HG03378 (cell line): ENCODE measurements around the gene C21orf91.
A peak's percentile ranks its signal among the peaks of the same experiment; 100 is the strongest.
"Not testable (repeated sequence)": the region's sequence is repeated elsewhere in the genome, so short reads cannot be mapped to it uniquely, and the experiment has no call there.

Experiments
- ATAC-seq: cut with Tn5 transposase; IDR thresholded peaks from one replicate; pipeline ENCODE4 v1.9.1; 2021; ENCODE audit warnings: mild to moderate bottlenecking, moderate library complexity; ENCODE audit not compliant: unreplicated experiment

The C21orf91 gene

DNA sequence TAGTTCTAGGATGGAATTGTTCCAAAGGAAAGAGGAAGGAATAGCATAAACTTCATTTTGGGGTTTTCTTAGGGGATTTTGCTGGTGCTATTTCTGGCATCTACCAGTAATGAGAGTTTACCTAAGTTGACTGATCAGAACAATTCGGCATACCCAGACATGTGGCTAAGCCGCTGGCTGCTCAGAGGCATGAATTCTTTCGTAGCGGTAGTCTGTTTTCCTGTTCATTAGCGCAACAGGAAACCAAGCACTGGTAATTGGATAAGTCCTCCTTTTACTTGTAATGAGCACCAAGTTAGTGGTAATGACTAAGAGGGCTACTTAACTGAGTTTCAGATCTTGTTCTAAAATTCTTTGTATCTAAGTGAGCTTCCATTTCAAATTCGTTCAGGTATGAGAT is 38.6 kb downstream of the C21orf91 start:
- peak; percentile 45 for ATAC-seq

DNA sequence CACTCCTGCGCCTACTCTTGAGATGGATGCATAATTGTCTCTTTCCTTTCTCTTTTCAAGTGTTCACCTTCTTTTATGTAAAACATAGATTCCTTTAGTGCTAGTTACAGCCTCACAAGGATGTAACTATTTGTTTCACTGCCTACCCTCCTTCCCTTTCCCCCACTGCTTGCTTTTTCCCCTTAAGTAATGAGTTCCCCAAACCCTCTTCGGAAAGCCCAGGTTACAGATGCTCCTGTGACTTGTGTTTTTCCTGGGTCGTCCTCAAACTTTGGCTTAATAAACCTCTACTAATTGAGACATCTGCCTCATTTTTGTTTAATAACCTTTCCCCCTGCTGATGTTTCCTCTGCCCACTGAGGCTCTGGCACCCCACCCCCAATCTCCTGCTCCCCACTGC is 39.2 kb downstream of the C21orf91 start:
- no peak for ATAC-seq

DNA sequence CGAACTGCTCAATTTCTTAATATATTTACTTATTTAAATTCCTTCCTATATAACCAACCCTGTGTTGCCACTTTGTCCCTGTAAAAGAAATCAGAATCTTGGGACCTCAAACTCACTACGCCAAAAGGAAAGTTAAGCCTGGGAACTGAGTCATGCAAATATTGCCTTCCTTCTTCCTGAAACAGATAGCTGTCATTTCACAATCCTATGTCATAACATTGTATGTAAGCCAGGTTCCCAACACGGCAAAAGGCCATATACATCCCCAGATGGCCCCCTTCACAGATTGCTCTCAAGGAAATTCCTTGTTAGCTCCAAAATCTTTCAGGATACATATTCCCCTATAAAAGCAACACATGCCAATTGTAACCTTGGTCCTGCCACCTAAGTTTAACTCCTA is 39.7 kb downstream of the C21orf91 start:
- ATAC-seq = no peak

DNA sequence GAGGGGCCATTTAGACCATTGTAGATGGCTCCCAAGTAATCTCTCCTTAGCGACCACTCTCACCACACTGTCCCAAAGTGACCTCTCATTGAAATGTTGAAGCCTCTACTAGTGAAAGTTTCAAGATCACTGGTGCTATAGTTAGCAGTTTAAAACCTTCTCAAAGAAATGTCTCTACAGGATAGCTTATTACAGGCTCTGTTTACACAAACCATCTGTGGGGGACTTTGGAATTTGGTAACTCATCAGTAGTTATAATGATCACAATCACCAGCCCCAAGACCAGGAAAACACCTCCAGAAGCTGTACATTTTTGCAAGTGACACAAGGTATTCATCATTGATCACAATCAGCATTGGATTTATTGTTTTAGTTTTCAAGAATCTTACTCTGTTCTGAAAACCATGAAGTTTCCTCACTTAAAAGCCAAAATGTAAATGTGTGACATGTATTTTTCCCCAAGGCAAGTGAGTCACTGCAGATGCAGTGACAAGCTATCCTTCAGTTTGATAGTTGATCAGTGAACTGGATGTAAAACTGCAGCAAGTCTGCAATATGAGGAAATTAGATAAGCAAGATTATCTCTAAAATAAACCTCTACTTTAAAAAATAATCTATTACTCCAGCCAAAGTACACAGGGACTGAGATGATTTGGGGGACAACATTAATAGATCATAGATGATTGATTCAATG is 41.9 kb downstream of the C21orf91 start:
- ATAC-seq = no peak

DNA sequence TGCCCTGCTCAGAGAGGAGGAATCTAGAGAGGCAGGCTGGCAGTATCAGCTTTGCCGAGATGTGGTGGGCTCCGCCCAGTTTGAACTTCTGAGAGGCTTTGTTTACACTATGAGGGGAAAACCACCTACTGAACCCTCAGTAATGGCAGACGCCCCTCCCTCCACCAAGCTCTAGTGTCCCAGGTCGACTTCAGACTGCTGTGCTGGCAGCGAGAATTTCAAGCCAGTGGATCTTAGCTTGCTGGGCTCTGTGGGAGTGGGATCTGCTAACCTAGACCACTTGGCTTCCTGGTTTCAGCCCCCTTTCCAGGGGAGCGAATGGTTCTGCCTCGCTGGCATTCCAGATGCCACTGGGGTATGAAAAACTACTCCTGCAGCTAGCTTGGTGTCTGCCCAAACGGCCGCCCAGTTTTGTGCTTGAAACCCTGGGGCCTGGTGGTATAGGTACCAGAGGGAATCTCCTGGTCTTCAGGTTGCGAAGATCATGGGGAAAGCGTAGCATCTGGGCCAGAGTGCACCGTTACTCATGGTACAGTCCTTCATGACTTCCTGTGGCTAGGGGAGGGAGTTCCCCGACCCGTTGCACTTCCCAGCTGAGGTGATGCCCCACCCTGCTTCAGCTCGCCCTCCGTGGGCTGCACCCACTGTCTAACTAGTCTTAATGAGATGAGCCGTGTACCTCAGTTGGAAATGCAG is 43.6 kb downstream of the C21orf91 start:
- peak; percentile 67 for ATAC-seq

DNA sequence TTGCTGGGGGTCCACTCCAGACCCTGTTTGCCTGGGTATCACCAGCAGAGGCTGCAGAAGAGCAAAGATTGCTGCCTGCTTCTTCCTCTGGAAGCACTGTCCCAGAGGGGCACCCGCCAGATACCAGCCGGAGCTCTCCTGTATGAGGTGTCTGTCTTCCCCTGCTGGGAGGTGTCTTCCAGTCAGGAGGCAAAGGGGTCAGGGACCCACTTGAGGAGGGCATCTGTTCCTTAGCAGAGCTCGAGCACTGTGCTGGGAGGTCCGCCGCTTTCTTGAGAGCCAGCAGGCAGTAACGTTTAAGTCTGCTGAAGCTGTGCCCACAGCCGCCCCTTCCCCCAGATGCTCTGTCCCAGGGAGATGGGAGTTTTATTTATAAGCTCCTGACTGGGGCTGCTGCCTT is 44.1 kb downstream of the C21orf91 start:
- not testable (repeated sequence) for ATAC-seq

DNA sequence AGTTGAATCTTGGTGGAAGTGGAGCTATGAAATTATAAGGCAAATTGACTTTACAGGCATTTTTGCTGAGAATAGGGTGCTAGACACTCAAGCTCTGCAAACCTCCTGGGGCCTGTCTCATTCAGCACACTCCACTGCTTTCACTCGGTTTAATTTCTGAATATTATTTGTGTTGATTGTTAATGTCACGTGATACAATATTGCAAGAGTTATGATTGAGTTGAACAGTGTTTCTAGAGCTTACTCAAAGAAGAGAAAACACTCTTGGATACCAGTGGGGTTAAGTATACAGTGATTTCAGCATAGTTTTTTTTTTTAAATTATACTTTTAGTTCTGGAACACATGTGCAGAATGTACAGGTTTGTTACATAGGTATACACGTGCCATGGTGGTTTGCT is 49.7 kb downstream of the C21orf91 start:
- no peak for ATAC-seq

DNA sequence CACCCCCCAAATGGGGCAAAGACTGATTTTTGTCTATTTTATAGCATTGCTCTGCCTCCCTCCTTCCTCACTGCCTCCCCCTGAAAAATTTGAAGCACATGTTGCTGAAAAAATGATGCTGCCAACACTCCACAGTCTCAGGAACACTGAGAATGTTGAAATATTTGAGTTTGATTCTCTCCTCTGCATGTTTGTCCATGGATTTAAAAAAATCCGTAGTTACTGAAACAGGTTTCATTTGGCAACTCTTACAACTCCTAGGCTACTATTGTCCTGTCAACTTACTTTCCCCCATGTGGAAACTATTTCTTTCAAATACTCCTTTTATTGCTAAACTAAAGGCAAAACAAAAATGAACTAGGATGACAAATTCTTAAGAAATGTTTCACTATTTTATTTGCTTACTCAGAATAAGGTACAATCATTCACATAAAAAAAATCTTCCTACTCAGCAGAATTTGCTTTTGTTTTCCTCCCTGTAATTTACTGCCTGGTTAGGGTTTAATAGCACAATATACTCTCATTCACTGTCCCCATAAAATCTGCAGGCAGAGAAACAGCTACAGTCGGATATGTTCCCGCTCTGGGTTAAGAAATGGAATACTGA is 50.2 kb downstream of the C21orf91 start:
- no peak for ATAC-seq

DNA sequence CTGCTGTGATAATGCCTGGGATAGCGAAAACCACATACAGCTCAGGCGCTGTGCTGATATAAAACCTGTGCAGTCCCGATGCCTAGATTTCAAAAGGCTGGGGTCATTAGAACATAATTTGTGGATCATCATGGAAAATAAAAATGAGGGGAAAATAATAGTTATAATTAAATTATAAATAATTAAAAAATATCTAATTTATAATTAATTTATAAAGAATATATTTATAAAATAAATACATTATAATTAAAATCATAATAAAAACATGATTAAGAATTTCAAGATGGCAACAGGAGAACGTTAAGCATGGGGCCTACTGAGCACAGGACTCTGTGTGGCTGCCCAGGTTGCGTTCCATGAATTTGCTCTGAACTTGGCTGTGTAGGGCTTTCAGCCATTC is 53.9 kb downstream of the C21orf91 start:
- no peak for ATAC-seq

DNA sequence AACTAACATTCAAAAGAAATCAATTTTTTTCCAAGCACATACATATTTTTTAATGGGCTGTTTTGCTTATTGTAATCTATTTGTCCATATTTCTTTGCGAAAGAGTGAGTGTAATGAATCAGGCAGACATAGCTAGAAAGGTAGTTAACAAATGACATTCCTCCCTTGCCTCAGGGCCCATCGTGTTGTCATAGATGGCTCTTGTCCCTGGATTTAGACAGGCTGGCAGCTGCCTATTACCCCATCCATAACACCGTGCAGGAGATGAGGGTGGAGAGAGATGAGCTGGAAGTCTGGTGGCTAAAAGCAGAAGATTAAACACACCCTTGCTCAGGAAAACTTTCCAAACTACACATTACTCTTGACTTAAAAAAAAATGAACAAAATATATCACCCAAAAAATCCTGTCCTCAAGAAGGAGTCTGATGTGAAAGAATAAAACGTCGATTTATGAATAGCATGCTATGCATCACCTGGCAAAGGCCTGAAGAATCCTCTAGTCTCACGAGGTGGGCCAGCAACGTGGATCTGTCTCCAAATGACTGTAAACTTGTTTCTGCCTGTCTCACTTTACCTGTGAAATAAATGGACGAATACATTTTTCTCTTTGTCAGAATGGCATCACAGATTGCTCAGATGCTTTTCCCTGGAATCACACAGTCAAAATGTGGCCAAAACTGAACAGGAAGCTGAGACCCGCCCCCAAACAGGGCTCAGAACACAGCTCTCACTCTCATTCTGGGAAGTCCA is 55.7 kb downstream of the C21orf91 start:
- no peak for ATAC-seq

DNA sequence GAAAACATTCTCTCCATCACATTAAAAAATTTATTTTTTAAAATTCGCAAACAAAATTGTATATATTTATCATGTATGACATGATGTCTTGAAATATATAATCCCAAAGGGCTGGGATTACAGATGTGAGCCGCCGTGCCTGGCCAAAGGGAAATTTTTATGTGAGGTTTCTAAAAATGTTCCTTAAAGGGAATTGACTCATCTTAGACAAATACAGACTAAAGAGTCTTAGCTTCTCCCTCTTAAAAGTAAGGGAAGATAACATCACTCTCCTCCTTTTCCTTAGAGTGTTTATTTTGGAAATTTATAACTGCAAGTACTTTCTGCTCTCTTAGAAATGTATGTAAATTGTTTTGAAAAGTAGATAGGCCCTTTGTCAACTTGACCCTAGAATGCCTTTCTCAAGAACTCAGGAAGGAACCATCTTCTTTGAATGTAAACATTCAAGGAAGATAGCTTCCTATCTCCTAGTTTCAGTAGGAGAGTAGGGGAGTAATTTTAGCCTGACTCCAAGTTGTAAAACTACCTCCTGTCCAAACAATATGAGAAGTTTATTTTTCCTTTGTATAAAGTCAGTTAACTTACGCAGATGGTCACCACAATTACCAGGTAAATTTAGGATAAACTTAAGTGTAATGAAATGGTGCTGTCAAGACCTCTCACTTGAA is 59.5 kb downstream of the C21orf91 start:
- no peak for ATAC-seq

DNA sequence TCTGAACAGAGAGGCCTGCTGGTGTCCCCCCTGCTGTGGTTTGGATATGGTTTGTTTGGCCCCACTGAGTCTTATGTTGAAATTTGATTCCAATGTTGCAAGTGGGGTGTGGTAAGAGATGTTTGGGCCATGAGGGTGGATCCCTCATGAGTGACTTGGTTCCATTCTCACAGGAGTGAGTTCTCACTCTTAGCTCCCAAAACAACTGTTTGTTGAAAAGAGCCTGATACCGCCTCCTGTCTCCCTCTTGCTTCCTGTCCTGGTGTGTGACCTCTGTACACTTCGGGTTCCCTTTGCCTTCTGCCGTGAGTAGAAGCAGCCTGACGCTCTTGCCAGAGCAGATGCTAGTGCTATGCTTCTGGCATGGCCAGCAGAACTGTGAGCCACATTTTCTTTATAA is 60.5 kb downstream of the C21orf91 start:
- ATAC-seq = no peak

DNA sequence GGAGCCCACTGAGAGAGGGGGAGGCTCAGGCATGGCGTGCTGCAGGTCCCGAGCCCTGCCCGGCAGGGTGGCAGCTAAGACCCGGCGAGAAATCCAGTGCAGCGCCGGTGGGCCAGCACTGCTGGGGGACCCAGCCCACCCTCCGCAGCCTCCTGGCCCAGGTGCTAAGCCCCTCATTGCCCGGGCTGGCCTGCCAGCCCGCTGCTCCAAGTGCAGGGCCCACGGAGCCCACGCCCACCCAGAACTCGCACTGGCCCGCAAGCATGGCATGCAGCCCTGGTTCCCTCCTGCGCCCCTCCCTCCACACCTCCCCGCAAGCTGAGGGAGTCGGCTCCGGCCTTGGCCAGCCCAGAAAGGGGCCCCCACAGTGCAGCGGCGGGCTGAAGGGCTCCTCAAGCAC is 61.5 kb downstream of the C21orf91 start:
- no peak for ATAC-seq

DNA sequence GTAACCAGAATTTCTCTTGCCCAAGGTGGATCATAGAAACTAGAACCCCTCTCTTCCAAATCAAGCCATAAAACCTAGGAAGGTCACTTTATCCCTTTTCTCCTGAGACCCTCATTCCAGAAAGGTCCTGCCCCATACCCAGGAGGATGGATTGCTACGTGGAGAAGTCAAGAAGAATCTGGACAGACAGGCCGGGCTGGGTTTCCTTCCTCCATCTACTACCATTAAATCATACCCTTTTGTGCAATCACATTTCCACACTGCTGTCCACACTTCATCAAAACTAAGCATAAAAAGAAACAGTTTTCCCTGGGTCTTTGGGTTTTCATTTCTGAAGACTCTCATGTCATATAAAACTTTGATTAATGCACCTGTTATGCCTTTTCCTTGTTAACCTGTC is 65.4 kb downstream of the C21orf91 start:
- ATAC-seq = no peak

DNA sequence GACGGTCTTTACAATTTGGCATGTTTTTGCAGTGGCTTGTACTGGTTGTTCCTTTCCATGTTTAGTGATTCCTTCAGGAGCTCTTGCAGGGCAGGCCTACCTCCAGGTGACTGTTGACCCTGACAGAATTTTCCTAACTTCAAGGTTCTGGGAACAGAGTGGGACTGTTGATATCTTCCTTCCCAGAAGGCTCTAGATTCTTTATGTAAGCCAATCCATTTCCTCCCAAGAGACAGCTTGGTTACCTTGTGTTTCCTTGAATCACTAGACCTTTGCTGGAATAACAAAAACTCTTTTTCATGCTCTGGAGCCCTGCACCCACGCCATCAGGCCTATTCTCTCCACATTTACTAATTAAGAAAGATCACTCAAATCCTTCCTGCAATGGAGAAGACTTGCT is 67.0 kb downstream of the C21orf91 start:
- ATAC-seq = no peak

DNA sequence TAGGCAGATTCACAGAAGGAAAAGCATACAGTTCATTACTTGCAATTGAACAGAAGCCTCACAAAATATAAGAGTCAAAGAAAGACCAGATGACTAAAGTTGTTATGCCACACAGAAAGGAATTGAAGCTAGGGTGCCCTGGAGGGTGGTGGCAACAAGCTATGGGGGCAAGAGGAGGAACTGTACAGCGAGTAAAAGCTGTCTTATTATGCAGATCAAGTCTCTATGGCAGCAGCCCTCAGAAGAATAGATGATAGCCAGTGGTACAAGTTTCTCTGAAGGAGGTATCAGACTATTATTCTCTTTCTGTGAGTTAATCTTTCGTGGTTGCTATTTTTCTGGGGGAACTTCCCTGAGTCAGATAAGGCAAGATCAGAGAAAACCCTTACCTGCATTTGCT is 72.2 kb downstream of the C21orf91 start:
- no peak for ATAC-seq

DNA sequence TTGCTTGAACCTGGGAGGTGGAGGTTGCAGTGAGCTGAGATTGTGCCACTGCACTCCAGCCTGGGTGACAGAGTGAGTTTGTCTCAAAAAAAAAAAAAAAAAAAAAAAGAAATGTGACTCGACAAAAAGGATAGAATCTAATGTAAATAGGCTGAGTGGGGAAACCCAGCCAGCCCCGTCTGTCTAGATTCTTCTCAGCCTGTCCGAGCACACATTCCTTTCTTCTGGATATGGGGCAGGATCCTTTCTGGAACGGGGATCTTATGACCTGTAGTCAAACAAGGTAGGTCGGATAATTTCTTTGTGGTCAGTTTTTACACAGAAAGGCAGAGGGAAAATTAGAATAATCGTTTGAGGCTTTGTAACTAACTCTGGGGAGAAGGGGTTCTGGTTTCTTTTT is 74.1 kb downstream of the C21orf91 start:
- ATAC-seq = no peak

DNA sequence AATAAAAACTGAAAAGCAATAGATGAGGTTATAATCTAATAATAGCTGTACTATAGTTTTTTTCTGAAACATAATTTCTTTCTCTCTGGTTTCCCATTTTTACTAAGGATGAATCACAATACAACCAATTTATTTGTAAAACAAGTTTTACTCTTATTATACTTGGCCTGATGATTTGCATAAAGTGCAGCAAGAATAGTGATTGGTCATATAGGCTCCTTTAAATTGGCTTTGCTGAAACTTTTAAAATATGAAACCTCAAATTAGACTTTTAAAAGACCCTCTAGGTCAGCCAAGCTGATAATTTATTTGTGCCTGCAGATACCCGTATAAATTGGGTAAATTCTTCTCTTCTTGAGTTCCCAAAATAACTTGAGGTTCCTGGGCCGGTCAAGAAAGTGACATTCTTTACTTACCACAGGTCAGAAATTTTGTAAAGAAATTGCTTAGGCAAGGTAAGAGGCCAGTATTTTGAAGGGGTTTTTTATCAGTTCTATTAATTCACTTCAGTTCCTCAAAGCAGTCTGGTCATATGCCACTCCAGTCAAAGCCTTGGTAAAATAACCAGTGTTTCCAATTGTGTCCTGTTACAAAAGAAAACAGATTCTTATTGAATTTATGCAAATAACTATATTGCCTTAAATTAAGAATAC is 76.1 kb downstream of the C21orf91 start:
- ATAC-seq = no peak

DNA sequence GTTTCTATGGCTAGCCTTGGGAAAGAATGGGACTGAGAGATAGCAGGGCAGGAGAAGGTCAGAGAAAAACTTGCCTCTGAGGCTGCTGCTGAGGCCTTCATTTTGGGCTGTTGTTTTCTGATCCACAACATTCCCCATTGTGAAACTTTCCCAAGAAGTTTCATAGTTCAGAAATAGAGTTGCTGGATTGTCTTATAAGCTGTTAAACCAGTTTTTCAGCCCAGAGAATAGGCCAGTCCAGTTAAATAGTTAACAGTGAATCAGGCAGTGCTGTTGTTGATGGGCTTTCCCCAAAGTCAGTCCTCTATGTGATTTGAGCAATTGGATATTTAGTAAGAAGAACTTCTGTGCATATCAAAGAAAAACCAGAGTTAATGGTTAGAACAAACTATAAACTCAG is 77.0 kb downstream of the C21orf91 start:
- no peak for ATAC-seq
